GM18502 (cell line): ENCODE measurements around the gene MIF.
"Not testable (repeated sequence)": the region's sequence is repeated elsewhere in the genome, so short reads cannot be mapped to it uniquely, and the experiment has no call there.

Experiments
- ATAC-seq: cut with Tn5 transposase; IDR thresholded peaks from one replicate; pipeline ENCODE4 v1.9.1; 2021; ENCODE audit warnings: mild to moderate bottlenecking; ENCODE audit not compliant: unreplicated experiment, poor library complexity

MIF gene

GRCh38 chr22:23925020-23925606, 30.9 kb downstream of the MIF start:
- no peak for ATAC-seq

GRCh38 chr22:23926561-23926960, 32.4 kb downstream of the MIF start:
- no peak for ATAC-seq

GRCh38 chr22:23938328-23939016, 44.3 kb downstream of the MIF start:
- no peak for ATAC-seq

GRCh38 chr22:23939017-23939357, 44.8 kb downstream of the MIF start:
- ATAC-seq = no peak

GRCh38 chr22:23940166-23940565, 46.0 kb downstream of the MIF start:
- ATAC-seq = not testable (repeated sequence)
